ENCODE results near the gene MRPL51.
"Not testable (repeated sequence)": the region's sequence is repeated elsewhere in the genome, so short reads cannot be mapped to it uniquely, and the experiment has no call there.

The MRPL51 gene

GRCh38 chr12:6532051-6532926 lies 39.2 kb upstream of the MRPL51 start:
- peak; percentile 73 to 85 (median 77) for DNase-seq (ENCODE audit: low read depth in 3 of 3)

GRCh38 chr12:6530576-6531260 lies 37.7 kb upstream of the MRPL51 start:
- no peak for DNase-seq (ENCODE audit: low read depth in 3 of 3)

- DNase-seq (ENCODE audit: low read depth in 3 of 3): no peak
These were observed 36.3 kb upstream of the MRPL51 start for GRCh38 chr12:6529291-6529737.

- no peak for DNase-seq (ENCODE audit: low read depth in 3 of 3)
These were observed 35.6 kb upstream of the MRPL51 start for GRCh38 chr12:6528539-6529235.

GRCh38 chr12:6527711-6528110 lies 34.6 kb upstream of the MRPL51 start:
- no peak for DNase-seq (ENCODE audit: low read depth in 3 of 3)

- no peak for DNase-seq (ENCODE audit: low read depth in 3 of 3)
These were observed 33.9 kb upstream of the MRPL51 start for GRCh38 chr12:6526766-6527525.

GRCh38 chr12:6526201-6526600 lies 33.1 kb upstream of the MRPL51 start:
- no peak for DNase-seq (ENCODE audit: low read depth in 3 of 3)

- DNase-seq (ENCODE audit: low read depth in 3 of 3): no peak
These were observed 31.6 kb upstream of the MRPL51 start for GRCh38 chr12:6524648-6525047.

GRCh38 chr12:6523708-6524107 lies 30.6 kb upstream of the MRPL51 start:
- DNase-seq (ENCODE audit: low read depth in 3 of 3): no peak

- DNase-seq (ENCODE audit: low read depth in 3 of 3): no peak
These were observed 29.1 kb upstream of the MRPL51 start for GRCh38 chr12:6522193-6522592.

- no peak for DNase-seq (ENCODE audit: low read depth in 3 of 3)
These were observed 27.1 kb upstream of the MRPL51 start for GRCh38 chr12:6520186-6520585.

- no peak for DNase-seq (ENCODE audit: low read depth in 3 of 3)
These were observed 15.0 kb upstream of the MRPL51 start for GRCh38 chr12:6508087-6508486.

GRCh38 chr12:6507102-6507998 lies 14.3 kb upstream of the MRPL51 start:
- no peak for DNase-seq (ENCODE audit: low read depth in 3 of 3)

- no peak for DNase-seq (ENCODE audit: low read depth in 3 of 3)
These were observed 7.4 kb upstream of the MRPL51 start for GRCh38 chr12:6500466-6500865.

- not testable (repeated sequence) for DNase-seq (ENCODE audit: low read depth in 3 of 3)
These were observed 4.2 kb upstream of the MRPL51 start for GRCh38 chr12:6497291-6497690.

- no peak for DNase-seq (ENCODE audit: low read depth in 3 of 3)
These were observed 1.9 kb upstream of the MRPL51 start for GRCh38 chr12:6494968-6495367.

GRCh38 chr12:6494258-6494743 lies 1.2 kb upstream of the MRPL51 start:
- no peak for DNase-seq (ENCODE audit: low read depth in 3 of 3)

- peak; percentile 86 to 96 (median 92) for DNase-seq (ENCODE audit: low read depth in 3 of 3)
These were observed 615 bp upstream of the MRPL51 start, which contains the start of gene NCAPD2 for GRCh38 chr12:6493497-6494257. Gene NCAPD2, plus strand, starts transcription at chr12:6494102. Its CDS starts 997 bp downstream, at chr12:6495099.

GRCh38 chr12:6490673-6491072 lies 2.4 kb downstream of the MRPL51 start:
- not testable (repeated sequence) for DNase-seq (ENCODE audit: low read depth in 3 of 3)

GRCh38 chr12:6489449-6489848 lies 3.6 kb downstream of the MRPL51 start:
- no peak for DNase-seq (ENCODE audit: low read depth in 3 of 3)

Data from stimulated activated CD4-positive, alpha-beta T cell treated with anti-CD3 and anti-CD28 coated beads, TNF-alpha, amount 100 ng/mL, for 24 hours (primary cell).